GM12801 (cell line): ENCODE data around the gene CISD3.

Experiments used
- TF ChIP-seq, protein P1 (sequence below): IDR thresholded peaks from one replicate; pipeline ENCODE4 v1.5.1; 2011; ENCODE audit warnings: control low read depth; ENCODE audit not compliant: insufficient read length; ENCODE audit errors: extremely low read depth

The CISD3 gene

DNA sequence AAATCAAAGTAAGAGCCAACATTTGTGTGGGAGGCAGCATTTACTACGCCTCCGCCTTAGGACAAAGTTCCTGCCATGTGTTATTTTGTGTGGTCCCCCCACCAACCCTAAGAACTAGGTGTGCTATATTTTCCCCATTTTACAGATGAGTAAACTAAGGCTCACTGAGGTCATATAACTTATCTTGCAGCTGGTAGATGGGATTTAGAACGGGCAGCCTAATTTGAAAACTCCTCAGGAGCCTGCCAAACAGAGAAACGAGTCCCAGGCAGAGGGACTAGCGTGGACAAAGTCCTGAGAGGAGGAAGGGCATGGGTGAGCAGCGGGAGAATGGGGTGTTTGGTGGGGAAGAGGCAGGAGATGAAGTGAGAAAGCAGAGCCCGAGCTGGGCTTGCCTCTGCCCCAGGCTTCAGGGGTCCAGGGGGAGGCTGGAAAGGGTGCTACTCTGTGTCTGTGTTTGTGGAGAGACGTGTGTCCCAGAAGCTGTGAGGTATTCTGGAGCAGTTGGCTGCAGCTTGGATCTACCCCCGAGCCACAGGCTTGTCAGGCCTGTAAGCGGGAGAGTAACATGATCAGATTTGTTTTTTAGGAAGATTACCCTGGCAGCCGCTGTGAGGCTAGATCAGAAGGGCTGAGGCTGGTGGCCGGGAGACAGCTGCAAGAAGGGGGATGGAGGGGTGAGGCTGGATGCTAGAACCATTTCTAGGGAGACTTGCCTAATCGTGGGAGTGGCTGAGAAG is 20.1 kb upstream of the CISD3 start:
- TF ChIP-seq, protein P1, sequence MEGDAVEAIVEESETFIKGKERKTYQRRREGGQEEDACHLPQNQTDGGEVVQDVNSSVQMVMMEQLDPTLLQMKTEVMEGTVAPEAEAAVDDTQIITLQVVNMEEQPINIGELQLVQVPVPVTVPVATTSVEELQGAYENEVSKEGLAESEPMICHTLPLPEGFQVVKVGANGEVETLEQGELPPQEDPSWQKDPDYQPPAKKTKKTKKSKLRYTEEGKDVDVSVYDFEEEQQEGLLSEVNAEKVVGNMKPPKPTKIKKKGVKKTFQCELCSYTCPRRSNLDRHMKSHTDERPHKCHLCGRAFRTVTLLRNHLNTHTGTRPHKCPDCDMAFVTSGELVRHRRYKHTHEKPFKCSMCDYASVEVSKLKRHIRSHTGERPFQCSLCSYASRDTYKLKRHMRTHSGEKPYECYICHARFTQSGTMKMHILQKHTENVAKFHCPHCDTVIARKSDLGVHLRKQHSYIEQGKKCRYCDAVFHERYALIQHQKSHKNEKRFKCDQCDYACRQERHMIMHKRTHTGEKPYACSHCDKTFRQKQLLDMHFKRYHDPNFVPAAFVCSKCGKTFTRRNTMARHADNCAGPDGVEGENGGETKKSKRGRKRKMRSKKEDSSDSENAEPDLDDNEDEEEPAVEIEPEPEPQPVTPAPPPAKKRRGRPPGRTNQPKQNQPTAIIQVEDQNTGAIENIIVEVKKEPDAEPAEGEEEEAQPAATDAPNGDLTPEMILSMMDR = no peak

DNA sequence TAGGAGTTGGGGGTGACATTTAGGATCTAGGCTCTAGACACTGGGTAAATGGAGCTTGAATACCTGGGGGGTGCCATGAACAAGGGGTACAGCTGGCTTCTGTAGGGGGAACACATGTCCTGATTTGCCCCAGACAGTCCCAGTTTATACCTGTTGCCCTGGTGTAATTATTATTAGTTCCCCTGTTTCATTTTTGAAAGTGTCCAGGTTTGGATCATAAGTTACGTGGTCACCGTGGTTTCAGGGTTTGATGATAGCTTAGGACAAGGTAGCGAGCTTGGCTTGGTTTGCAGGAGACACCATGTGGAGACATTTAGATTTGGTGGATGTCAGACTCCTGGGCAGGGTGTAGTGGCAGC is 19.6 kb upstream of the CISD3 start:
- TF ChIP-seq, protein P1 = no peak

DNA sequence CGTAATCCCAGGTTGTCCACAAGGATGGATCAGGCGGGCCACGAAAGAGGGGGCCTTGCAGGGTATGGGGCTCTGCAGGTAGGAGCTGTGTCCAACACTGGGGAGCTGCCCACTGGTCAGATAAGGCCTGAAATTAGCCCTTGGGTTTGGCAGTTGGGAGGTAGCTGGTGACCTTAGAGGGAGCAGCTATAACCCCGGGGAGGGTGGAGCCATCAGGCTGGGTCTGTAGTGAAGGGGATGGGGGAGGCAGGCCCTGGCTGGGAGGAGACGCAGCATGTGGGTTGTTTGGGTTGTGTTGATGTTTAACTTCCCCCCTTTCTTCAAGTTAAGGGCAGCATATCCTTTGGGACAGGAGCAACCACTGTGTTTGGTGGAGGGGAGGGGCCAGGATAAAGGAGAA is 19.2 kb upstream of the CISD3 start:
- TF ChIP-seq, protein P1 = no peak

DNA sequence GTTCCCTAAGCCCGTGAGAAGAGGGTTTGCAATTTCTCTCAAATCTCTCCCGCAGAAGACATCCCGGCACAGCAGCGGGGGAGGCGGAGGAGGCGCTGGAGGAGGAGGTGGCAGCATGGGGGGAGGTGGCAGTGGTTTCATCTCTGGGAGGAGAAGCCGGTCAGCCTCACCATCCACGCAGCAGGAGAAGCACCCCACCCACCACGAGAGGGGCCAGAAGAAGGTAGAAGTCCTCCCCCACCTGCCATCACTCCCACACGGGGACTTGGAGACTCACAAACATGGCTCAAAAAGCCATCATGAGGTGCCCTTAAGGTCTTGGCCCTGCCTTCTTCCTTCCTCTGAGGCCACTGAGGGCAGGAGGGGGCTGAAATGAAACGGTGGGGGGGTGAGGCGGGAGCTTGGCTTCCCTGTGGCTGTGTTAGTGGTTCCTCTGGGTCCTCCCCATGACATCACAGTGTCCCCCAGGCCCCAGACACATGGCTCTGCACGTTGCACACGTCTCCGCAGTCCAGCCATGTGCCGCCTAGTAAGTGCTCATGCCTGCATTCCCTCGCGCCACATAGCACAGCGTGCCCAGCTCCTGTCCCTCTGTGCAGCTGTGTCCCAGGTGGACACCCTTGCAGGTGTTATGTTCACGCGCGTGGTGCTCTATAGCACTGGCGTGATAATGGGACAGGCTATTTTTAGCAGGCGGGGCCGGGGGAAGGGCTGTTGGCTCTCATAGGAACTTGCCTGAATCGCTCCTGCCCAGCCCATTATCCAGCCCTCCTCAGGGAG is 18.2 kb upstream of the CISD3 start:
- TF ChIP-seq, protein P1 = no peak

DNA sequence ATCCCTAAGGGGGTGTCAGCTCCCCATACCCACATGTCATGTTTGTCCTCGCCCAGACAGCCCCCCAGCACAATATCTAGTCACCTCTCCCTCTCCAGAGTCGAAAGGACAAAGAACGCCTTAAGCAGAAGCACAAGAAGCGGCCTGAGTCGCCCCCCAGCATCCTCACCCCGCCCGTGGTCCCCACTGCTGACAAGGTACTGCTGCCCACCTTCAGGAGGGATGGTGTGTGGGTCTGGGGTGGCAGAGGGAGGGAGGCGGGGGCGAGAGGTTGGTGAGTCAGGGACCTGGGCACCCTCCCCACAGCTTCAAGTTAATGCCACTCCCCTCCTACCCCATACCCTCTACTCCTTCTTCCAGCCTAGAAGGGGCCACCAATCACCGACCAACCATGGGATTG is 17.5 kb upstream of the CISD3 start:
- TF ChIP-seq, protein P1 = no peak

DNA sequence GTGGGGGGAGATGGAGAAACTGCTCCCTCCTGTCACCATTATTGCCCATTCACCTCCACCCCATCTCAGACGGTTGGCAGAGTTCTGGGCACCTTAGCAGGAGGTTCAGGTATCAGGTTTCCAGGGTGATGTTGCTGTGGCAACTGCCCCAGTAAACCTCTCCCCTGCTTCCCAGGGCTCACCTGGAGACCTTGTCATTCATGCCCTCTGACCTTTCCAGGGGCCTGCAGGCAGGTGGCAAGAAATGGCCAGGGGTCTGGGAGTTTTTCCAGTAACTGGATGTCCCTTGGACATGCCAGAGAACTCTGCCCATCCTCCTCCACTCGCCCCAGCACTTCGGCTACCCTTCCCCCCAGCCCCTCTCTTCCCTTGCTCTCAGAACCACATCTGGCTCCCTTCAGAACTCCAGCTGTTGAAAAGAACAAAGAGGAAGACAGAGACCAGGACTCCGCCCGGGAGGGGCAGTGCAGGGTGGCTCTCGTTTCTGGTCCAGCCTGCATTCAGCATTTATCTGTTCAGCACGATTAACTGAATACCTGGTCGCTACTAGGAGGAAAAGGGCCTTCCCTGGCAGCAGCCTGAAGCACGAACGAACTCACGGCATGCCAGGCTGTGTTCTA is 16.6 kb upstream of the CISD3 start:
- TF ChIP-seq, protein P1 = no peak

DNA sequence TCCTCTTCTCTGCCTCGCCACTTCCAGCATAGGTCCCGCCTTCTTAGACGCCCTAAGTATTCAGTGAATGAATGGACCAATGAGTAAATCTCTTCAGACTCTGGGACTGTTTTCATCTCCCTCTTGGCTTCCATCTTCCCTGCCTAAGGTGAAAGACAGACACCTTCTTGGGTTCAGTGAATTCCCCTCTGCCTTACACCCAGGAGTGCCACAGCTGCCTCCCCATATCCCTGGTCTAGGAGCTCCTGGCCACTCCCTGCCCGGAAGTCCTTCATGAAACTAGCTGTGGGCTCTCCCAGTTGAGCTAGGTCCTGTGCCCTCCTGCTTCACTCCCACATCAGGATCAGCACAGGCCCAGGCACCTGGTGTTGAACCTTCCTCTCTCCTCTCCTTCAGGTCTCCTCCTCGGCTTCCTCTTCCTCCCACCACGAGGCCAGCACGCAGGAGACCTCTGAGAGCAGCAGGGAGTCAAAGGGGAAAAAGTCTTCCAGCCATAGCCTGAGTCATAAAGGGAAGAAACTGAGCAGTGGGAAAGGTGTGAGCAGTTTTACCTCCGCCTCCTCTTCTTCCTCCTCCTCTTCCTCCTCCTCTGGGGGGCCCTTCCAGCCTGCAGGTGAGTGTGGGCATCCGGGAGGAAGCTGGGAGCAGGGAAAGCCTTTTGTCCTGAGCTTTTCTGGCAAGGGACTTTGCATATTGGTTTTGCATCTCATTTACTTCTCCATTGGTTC is 14.8 kb upstream of the CISD3 start:
- TF ChIP-seq, protein P1 = no peak
